HFF-Myc (cell line): ENCODE measurements around the gene TXNDC17.

Experiments
- DNase-seq: peaks from one replicate; pipeline ENCODE4 v3.0.0-alpha.2; 2011; ENCODE audit warnings: low read depth; ENCODE audit errors: extremely low read depth
- H3K4me3 ChIP-seq: replicated peaks from 2 replicates; pipeline ENCODE4 v1.5.1; 2011; ENCODE audit warnings: low read depth, mild to moderate bottlenecking, control low read depth, low read length
- TF ChIP-seq, protein P1 (sequence below): IDR thresholded peaks from 2 replicates; pipeline ENCODE4 v1.5.1; 2012; ENCODE audit warnings: mild to moderate bottlenecking, low read depth, low read length, control low read depth; ENCODE audit errors: missing control alignments

Gene TXNDC17

DNA sequence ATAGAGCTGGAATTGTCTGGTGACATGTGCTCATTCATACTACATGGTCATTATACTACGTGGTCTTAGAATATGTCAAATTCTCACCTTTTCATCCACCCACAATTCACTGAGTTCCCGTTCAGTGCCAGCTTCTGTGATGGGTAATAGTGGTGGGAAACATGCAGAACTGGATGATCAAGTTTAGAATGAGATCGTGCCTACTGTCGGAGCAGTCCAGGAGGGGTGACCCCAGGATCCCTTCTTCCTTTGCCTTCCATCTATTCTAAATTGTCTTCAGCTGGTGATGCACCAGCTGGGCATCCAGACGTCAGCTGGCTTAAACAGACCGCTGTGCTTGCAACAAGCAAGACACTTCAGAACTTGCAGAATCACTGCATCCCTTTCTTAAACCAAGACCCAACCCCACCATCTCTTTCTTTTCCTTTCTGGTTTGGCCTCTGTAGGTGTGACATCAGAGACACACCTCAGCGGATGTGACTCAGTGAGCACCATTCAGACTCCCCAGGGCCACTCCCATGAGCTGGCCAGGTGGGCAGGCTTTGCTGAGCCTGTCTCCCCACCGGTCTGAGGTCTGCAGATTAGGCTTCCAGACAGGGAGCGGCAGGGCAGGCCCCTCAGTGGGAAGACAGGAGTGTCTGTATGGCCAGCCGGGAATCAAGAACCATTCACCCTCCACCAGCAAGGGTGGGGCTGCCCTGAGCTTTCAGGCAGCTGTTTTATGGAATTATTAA is 28.8 kb downstream of the TXNDC17 start:
- TF ChIP-seq, protein P1, sequence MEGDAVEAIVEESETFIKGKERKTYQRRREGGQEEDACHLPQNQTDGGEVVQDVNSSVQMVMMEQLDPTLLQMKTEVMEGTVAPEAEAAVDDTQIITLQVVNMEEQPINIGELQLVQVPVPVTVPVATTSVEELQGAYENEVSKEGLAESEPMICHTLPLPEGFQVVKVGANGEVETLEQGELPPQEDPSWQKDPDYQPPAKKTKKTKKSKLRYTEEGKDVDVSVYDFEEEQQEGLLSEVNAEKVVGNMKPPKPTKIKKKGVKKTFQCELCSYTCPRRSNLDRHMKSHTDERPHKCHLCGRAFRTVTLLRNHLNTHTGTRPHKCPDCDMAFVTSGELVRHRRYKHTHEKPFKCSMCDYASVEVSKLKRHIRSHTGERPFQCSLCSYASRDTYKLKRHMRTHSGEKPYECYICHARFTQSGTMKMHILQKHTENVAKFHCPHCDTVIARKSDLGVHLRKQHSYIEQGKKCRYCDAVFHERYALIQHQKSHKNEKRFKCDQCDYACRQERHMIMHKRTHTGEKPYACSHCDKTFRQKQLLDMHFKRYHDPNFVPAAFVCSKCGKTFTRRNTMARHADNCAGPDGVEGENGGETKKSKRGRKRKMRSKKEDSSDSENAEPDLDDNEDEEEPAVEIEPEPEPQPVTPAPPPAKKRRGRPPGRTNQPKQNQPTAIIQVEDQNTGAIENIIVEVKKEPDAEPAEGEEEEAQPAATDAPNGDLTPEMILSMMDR, result no peak
- no peak overlapping the region for H3K4me3 ChIP-seq
- no peak for DNase-seq

- H3K4me3 ChIP-seq, result no peak overlapping the region
- no peak for DNase-seq
- TF ChIP-seq, protein P1, result no peak
Observed at GRCh38 chr17:6670571-6670970, 29.7 kb downstream of the TXNDC17 start.

GRCh38 chr17:6670999-6671398 is 30.1 kb downstream of the TXNDC17 start:
- TF ChIP-seq, protein P1, result no peak
- DNase-seq, result no peak
- H3K4me3 ChIP-seq, result no peak overlapping the region

- H3K4me3 ChIP-seq, result no peak overlapping the region
- TF ChIP-seq, protein P1, result no peak
Observed at GRCh38 chr17:6671431-6671830, 30.6 kb downstream of the TXNDC17 start.

DNA sequence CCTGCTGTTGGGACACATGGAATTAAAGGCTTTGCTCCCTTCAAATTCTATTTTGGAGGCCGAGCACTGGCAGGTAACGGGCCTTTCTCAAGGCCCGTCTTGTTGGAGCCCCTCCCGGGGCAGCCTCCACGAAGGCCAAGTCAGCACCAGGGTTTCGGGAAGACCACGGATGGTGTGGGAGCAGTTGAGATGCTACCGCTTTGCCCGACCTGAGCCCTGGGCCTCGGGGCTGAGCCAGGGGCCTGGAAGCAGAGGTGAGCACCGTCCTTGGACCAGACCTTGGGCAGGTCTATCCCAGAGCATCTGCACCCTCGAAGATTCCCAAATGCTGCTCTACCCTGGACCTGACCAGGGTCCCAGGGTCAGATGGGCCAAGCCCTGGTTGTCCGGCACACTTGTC is 33.7 kb downstream of the TXNDC17 start:
- no peak overlapping the region for H3K4me3 ChIP-seq
- DNase-seq, result no peak
- TF ChIP-seq, protein P1, result no peak

More at GRCh38 chr17:6671431-6671830, 30.6 kb downstream of the TXNDC17 start:
- DNase-seq, result no peak

DNA sequence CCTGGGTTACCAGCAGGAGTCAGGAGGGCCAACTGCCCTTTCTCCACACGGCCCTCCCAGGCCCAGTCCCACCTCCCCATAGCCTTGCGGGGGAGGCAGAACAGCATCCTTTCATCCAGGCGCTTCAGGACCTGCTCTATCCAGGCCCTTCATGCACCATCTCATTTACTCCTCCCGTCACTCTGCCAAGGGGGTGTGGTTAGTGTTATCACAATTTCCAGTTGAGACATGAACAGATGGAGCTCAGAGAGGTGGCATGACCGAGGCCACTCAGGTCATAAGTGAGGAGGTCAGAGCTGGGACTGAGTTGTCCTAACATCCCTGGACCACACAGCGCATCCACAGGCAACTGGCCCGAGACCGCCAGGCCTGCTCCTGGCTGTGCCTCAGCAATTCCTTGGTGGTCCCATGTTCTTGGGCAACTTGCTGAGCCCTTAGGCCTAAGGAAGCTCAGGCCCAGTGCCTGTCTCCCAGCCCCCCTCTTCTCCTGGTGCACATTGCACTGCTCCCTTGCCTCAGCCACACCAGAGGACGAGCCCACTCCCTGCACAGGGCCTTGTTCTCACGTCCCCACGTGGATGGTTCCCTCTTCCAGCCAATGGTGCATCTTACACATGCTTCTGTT is 34.5 kb downstream of the TXNDC17 start:
- DNase-seq, result no peak
- no peak overlapping the region for H3K4me3 ChIP-seq
- TF ChIP-seq, protein P1, result no peak

GRCh38 chr17:6676802-6677157 is 35.9 kb downstream of the TXNDC17 start:
- no peak for DNase-seq
- TF ChIP-seq, protein P1, result no peak
- no peak overlapping the region for H3K4me3 ChIP-seq
